NT2/D1 (cell line): ENCODE measurements around the gene SLC16A12.

Source experiments
- SUZ12 ChIP-seq: IDR thresholded peaks from 2 replicates; pipeline ENCODE4 v1.6.1; 2011; ENCODE audit not compliant: insufficient read length, insufficient read depth; ENCODE audit errors: extremely low read depth
- YY1 ChIP-seq: IDR thresholded peaks from 2 replicates; pipeline ENCODE4 v1.6.1; 2011; ENCODE audit not compliant: insufficient read length, insufficient read depth

DNA sequence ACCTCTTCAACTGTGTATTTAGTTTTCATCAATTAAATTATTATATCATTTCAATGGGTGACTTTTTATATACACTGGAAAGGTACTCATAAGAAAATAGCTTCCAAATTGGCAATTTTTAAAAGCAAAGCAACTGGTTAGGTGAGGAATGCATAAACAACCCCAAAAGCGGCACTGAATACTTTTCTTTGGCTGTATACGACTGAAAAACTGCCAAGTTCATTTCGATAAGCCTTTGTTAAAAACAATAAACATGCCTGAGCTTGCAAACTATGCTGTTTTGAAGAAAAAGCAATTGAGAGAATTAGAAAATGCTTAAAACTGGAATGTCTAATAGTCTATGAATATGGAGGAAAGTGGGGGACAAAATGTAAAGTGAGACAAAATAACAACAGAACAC lies 2.9 kb downstream of the SLC16A12 start:
- TF ChIP-seq SUZ12 (no peak), YY1 (no peak)
